ENCODE data around the gene PSORS1C2. TPM values are rescaled to one million over a fixed set of nuclear protein-coding genes. Genes with fewer than 3 reads are reported as not detected.

Gene PSORS1C2
- total RNA-seq, 1 donor from 2014 or later = 0.38 TPM

DNA sequence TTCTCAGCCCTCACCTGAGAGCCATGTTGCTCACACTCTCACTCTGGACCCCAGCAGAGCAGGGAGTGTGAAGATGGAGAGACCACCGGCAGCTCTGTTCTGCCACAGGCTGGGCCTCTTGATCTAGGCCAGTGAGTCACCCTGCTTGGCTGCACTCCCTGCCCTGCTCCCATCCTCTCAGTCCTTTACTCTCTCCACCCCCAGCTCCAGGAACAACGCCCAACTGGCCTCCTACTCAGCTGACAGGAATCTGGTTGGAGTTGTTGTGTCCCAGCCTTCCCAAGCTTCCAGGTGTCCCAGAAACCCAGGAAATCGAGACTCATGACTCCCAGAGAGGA lies 24.4 kb downstream of the PSORS1C2 start, which contains the start of gene PSORS1C1:
PSORS1C1 (plus strand) TSS at position 260 of the 338 bp plus-strand sequence. CDS start 14,833 bp downstream, outside the sequence.
- no peak within 1 kb of the TSS for H3K4me3 Mint-ChIP-seq (ENCODE audit: unreplicated experiment)
- peak within 1 kb of the TSS; percentile 82 for H3K27ac Mint-ChIP-seq (ENCODE audit: unreplicated experiment)
- peaks cover 12% of the 10 kb centered on the region for H3K4me1 Mint-ChIP-seq (ENCODE audit: unreplicated experiment)
- no peaks in the 10 kb centered on the region for H3K36me3 Mint-ChIP-seq (ENCODE audit: low read depth, unreplicated experiment)
- TF ChIP-seq CTCF (IDR thresholded peaks at IDR 0.05; ENCODE audit: unreplicated experiment) = no peak
- H3K27me3 Mint-ChIP-seq (ENCODE audit: unreplicated experiment) = peaks cover 21% of the 10 kb centered on the region
- DNase-seq (ENCODE audit: low spot score) = no peak
- H3K9me3 Mint-ChIP-seq (ENCODE audit: unreplicated experiment) = no peaks in the 10 kb centered on the region

DNA sequence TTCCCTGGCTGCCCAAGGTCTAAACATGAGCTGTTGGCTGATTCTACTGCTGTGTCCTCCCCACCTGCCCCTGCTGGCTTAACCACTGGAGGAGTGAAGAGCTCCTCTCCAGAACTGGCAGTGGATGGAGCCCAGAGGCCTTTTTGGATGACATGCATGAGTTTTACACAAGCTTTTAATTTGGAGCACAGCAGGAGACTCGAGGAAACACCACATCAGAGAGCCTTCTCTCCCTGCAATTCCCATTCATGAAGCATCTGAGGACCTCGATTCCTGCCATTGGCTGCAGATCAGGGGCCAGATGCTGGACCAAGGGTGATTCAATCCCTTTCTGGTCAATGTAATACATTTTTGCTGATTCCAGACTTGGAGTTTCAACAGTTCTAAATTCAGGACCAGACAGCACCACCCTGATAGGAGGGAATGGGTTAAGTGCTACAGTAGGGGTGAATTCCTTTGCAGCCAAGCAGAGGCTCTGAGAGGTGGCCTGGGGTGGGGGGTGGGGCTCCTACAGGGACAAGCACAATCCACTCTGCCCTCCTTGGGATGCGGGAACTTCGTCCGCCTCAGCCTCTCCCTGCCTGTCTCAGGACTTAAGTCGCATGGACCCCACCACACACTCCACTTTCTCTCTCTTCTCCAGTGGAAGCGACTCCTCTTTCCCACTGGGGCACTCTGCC lies 24.9 kb downstream of the PSORS1C2 start:
- Mint-ChIP-seq H3K36me3 (ENCODE audit: low read depth, unreplicated experiment) (no peaks in the 10 kb centered on the region), H3K9me3 (ENCODE audit: unreplicated experiment) (no peaks in the 10 kb centered on the region), H3K27me3 (ENCODE audit: unreplicated experiment) (peaks cover 21% of the 10 kb centered on the region), H3K4me1 (ENCODE audit: unreplicated experiment) (peaks cover 12% of the 10 kb centered on the region), H3K4me3 (ENCODE audit: unreplicated experiment) (no peak overlapping the region), H3K27ac (ENCODE audit: unreplicated experiment) (no peak overlapping the region)
- DNase-seq (ENCODE audit: low spot score) = no peak
- no peak for TF ChIP-seq CTCF (IDR thresholded peaks at IDR 0.05; ENCODE audit: unreplicated experiment)

GRCh38 chr6:31112478-31112877 lies 26.4 kb downstream of the PSORS1C2 start, which contains the start of gene C6orf15:
C6orf15 (minus strand) TSS chr6:31112575; CDS start chr6:31112555, 20 bp downstream.
- Mint-ChIP-seq H3K27me3 (ENCODE audit: unreplicated experiment) (peaks cover 18% of the 10 kb centered on the region), H3K9me3 (ENCODE audit: unreplicated experiment) (no peaks in the 10 kb centered on the region), H3K36me3 (ENCODE audit: low read depth, unreplicated experiment) (no peaks in the 10 kb centered on the region), H3K27ac (ENCODE audit: unreplicated experiment) (no peak within 1 kb of the TSS), H3K4me1 (ENCODE audit: unreplicated experiment) (peaks cover 12% of the 10 kb centered on the region), H3K4me3 (ENCODE audit: unreplicated experiment) (no peak within 1 kb of the TSS)
- no peak for TF ChIP-seq CTCF (IDR thresholded peaks at IDR 0.05; ENCODE audit: unreplicated experiment)
- DNase-seq (ENCODE audit: low spot score) = no peak

- DNase-seq (ENCODE audit: low spot score) = no peak
These were observed 27.2 kb downstream of the PSORS1C2 start for GRCh38 chr6:31111712-31112111.

More at GRCh38 chr6:31111712-31112111, 27.2 kb downstream of the PSORS1C2 start:
- TF ChIP-seq CTCF (IDR thresholded peaks at IDR 0.05; ENCODE audit: unreplicated experiment) = no peak
- Mint-ChIP-seq H3K27ac (ENCODE audit: unreplicated experiment) (no peak overlapping the region), H3K4me3 (ENCODE audit: unreplicated experiment) (no peak overlapping the region), H3K9me3 (ENCODE audit: unreplicated experiment) (no peaks in the 10 kb centered on the region), H3K27me3 (ENCODE audit: unreplicated experiment) (peaks cover 18% of the 10 kb centered on the region), H3K4me1 (ENCODE audit: unreplicated experiment) (peaks cover 12% of the 10 kb centered on the region), H3K36me3 (ENCODE audit: low read depth, unreplicated experiment) (no peaks in the 10 kb centered on the region)

All from endothelial cell (in vitro differentiated cells).